ENCODE measurements around the gene ACVR2A. TPM values are rescaled to one million over a fixed set of nuclear protein-coding genes. Genes with fewer than 3 reads are reported as not detected.

The ACVR2A gene
- total and polyA plus RNA-seq, 9 of the 15 experiments (the other 6 are each of a cell fraction or from before 2014, with no cell fraction given): 1.2 to 3.9 (median 2.4) TPM

- Histone ChIP-seq H3K36me3 (ENCODE audit: control insufficient read depth, insufficient read depth, low read length) (no peaks in the 10 kb centered on the region), H3K9ac (ENCODE audit: insufficient read depth in 1 of 2, low read depth in 2 of 2, low read length in 2 of 2) (no peak overlapping the region), H3K79me2 (ENCODE audit: control insufficient read depth, insufficient read depth, low read length) (no peaks in the 10 kb centered on the region), H4K20me1 (replicated peaks; ENCODE audit: control insufficient read depth, insufficient read depth, low read length) (no peaks in the 10 kb centered on the region), H2AFZ (ENCODE audit: low read depth, low read length) (no peak overlapping the region), H3K4me1 (replicated peaks in 1 of 2; ENCODE audit: control insufficient read depth in 2 of 2, insufficient read depth in 2 of 2, low read length in 2 of 2) (no peaks in the 10 kb centered on the region), H3K4me2 (ENCODE audit: insufficient read depth, low read length) (no peak overlapping the region), H3K9me1 (ENCODE audit: control insufficient read depth, insufficient read depth, low read length) (no peaks in the 10 kb centered on the region), H3K4me3 (no peak overlapping the region), H3K27ac (ENCODE audit: extremely low read depth, low read depth, low read length) (no peak overlapping the region), H3K9me3 (replicated peaks; ENCODE audit: control insufficient read depth, insufficient read depth, low read depth, low read length) (no peaks in the 10 kb centered on the region), H3K27me3 (ENCODE audit: control insufficient read depth in 2 of 2, insufficient read depth in 2 of 2, low read length in 2 of 2) (no peaks in the 10 kb centered on the region)
- intact Hi-C loops (cut with micrococcal nuclease) (no loop called here), in situ Hi-C loops (cut with MboI) (no loop called here)
- FAIRE-seq (no peak), ATAC-seq (no peak), DNase-seq (ENCODE audit: extremely low read depth in 1 of 4, low spot score in 3 of 4) (no peak)
- BruUV-seq (replicated peaks): no TSS peak
- CTCF ChIA-PET (ENCODE audit: low intra/inter-chr PET ratio): no interaction called here
- 0% methylated on average over 1 of the region's 1 CpG for WGBS (ENCODE audit: insufficient coverage, low coverage, missing lambda C conversion rate)
- TF ChIP-seq ZNF3 (CRISPR knock-in tag; IDR thresholded peaks at IDR 0.05): no peak
- no peak for TF ChIP-seq CREB3L1 (IDR thresholded peaks at IDR 0.05; ENCODE audit: borderline replicate concordance, low read depth)
- no peak for TF ChIP-seq FOXJ2 (tag; IDR thresholded peaks at IDR 0.05)
- TF ChIP-seq ZNF57 (CRISPR knock-in tag; IDR thresholded peaks at IDR 0.05): no peak
- no peak for TF ChIP-seq ZNF655 (CRISPR knock-in tag; IDR thresholded peaks at IDR 0.05)
- TF ChIP-seq RFX7 (CRISPR knock-in tag; IDR thresholded peaks at IDR 0.05): no peak
- POLR2A ChIA-PET: no interaction called here
Observed at GRCh38 chr2:147818741-147819140, 26.1 kb upstream of the ACVR2A start.
